WTC11 (cell line): ENCODE measurements around the gene PHF21B. TPM values are rescaled to one million over a fixed set of nuclear protein-coding genes. Genes with fewer than 3 reads are reported as not detected.

Experiments used
- ATAC-seq: fragments of 200-7000 bp; cut with Tn5 transposase; 2 replicates; pipeline ENCODE4 v1.10.0; 2021; ENCODE audit warnings: mild to moderate bottlenecking, moderate library complexity
- CTCF ChIA-PET: fragments of 300-600 bp; sonication (Branson Sonifier 250); formaldehyde crosslinking; loops from one replicate; lab custom pipeline; 2021; ENCODE audit warnings: antibody characterized with exemption; lab: Charles Lee
- POLR2A ChIA-PET: fragments of 350-600 bp; sonication (Branson Sonifier 250); formaldehyde crosslinking; loops from one replicate; lab custom pipeline; 2021; ENCODE audit warnings: antibody characterized with exemption; lab: Charles Lee
- DNase-seq: peaks from one replicate; pipeline ENCODE4 v3.0.0; 2021; ENCODE audit warnings: low spot score
- H3K27ac Mint-ChIP-seq: 2 replicates; pipeline ENCODE4 v1.8.0; 2021; ENCODE audit warnings: mixed read lengths
- H3K27me3 Mint-ChIP-seq: 2 replicates; pipeline ENCODE4 v1.8.0; 2021; ENCODE audit warnings: low read depth, mild to moderate bottlenecking, moderate library complexity, mixed read lengths
- H3K36me3 Mint-ChIP-seq: 2 replicates; pipeline ENCODE4 v1.8.0; 2021; ENCODE audit warnings: mixed read lengths
- H3K4me1 Mint-ChIP-seq: 2 replicates; pipeline ENCODE4 v1.8.0; 2022; ENCODE audit warnings: mixed read lengths
- H3K4me3 Mint-ChIP-seq: 2 replicates; pipeline ENCODE4 v1.8.0; 2021; ENCODE audit warnings: mild to moderate bottlenecking, moderate library complexity, mixed read lengths
- H3K9me3 Mint-ChIP-seq: 2 replicates; pipeline ENCODE4 v1.8.0; 2021; ENCODE audit warnings: mixed read lengths
- AR ChIP-seq: fragments of 250-450 bp; sonication (Bioruptor Pico); IDR thresholded peaks from 2 replicates; pipeline ENCODE4 v1.9.0; 2021; ENCODE audit warnings: mild to moderate bottlenecking
- CDX4 ChIP-seq: fragments of 250-450 bp; sonication (Bioruptor Pico); IDR thresholded peaks from 2 replicates; pipeline ENCODE4 v1.9.0; 2021; ENCODE audit warnings: moderate library complexity, mild to moderate bottlenecking, inconsistent platforms, borderline replicate concordance
- CREB1 ChIP-seq: sonication (generic); formaldehyde crosslinking; IDR thresholded peaks from 2 replicates; pipeline ENCODE4 v1.8.0; 2023; ENCODE audit warnings: mild to moderate bottlenecking, missing genetic modification reagents
- E2F5 ChIP-seq: sonication (generic); formaldehyde crosslinking; IDR thresholded peaks from 2 replicates; pipeline ENCODE4 v1.8.1; 2022; ENCODE audit warnings: mild to moderate bottlenecking, moderate library complexity, missing genetic modification reagents
- FOXK1 ChIP-seq: sonication (generic); formaldehyde crosslinking; IDR thresholded peaks from 2 replicates; pipeline ENCODE4 v1.8.0; 2022; ENCODE audit warnings: mild to moderate bottlenecking, moderate library complexity, missing genetic modification reagents
- HMGA2 ChIP-seq: fragments of 250-450 bp; sonication (Bioruptor Pico); IDR thresholded peaks from 2 replicates; pipeline ENCODE4 v1.4.0; 2021; ENCODE audit warnings: mild to moderate bottlenecking, moderate library complexity
- HMGXB4 ChIP-seq: sonication (generic); formaldehyde crosslinking; IDR thresholded peaks from 2 replicates; pipeline ENCODE4 v1.8.1; 2023; ENCODE audit warnings: mild to moderate bottlenecking, moderate library complexity, missing genetic modification reagents
- MAX ChIP-seq: sonication (generic); formaldehyde crosslinking; IDR thresholded peaks from 2 replicates; pipeline ENCODE4 v1.8.0; 2022; ENCODE audit warnings: mild to moderate bottlenecking, missing genetic modification reagents
- MYBL2 ChIP-seq: sonication (generic); formaldehyde crosslinking; IDR thresholded peaks from 2 replicates; pipeline ENCODE4 v1.8.1; 2023; ENCODE audit warnings: mild to moderate bottlenecking, moderate library complexity, missing genetic modification reagents
- NFE2L1 ChIP-seq: sonication (generic); formaldehyde crosslinking; IDR thresholded peaks from 2 replicates; pipeline ENCODE4 v1.8.1; 2023; ENCODE audit warnings: missing genetic modification reagents
- RELA ChIP-seq: sonication (generic); formaldehyde crosslinking; IDR thresholded peaks from 2 replicates; pipeline ENCODE4 v1.8.1; 2022; ENCODE audit warnings: missing genetic modification reagents, mild to moderate bottlenecking, borderline replicate concordance
- SMAD4 ChIP-seq: sonication (generic); formaldehyde crosslinking; IDR thresholded peaks from 2 replicates; pipeline ENCODE4 v1.8.0; 2022; ENCODE audit warnings: mild to moderate bottlenecking, missing genetic modification reagents
- TCF7 ChIP-seq: sonication (generic); formaldehyde crosslinking; IDR thresholded peaks from 2 replicates; pipeline ENCODE4 v1.8.0; 2022; ENCODE audit warnings: mild to moderate bottlenecking, low read depth, missing genetic modification reagents, moderate library complexity
- ZNF121 ChIP-seq: sonication (generic); formaldehyde crosslinking; IDR thresholded peaks from 2 replicates; pipeline ENCODE4 v1.8.0; 2023; ENCODE audit warnings: missing genetic modification reagents
- ZNF219 ChIP-seq: sonication (generic); formaldehyde crosslinking; IDR thresholded peaks from 2 replicates; pipeline ENCODE4 v1.8.0; 2023; ENCODE audit warnings: missing genetic modification reagents, mild to moderate bottlenecking, borderline replicate concordance
- ZNF396 ChIP-seq: fragments of 250-450 bp; sonication (Bioruptor Pico); IDR thresholded peaks from 2 replicates; pipeline ENCODE4 v1.8.0; 2021; ENCODE audit warnings: mild to moderate bottlenecking, moderate library complexity, borderline replicate concordance
- ZNF416 ChIP-seq: fragments of 250-450 bp; sonication (Bioruptor Pico); IDR thresholded peaks from 2 replicates; pipeline ENCODE4 v1.9.0; 2021; ENCODE audit warnings: mild to moderate bottlenecking, inconsistent platforms
- ZNF423 ChIP-seq: fragments of 250-450 bp; sonication (Bioruptor Pico); IDR thresholded peaks from 2 replicates; pipeline ENCODE4 v2.1.2; 2022; ENCODE audit warnings: mild to moderate bottlenecking, moderate library complexity
- ZNF671 ChIP-seq: fragments of 250-450 bp; sonication (Bioruptor Pico); IDR thresholded peaks from 2 replicates; pipeline ENCODE4 v1.8.0; 2021; ENCODE audit warnings: mild to moderate bottlenecking
- ZSCAN18 ChIP-seq: fragments of 250-450 bp; sonication (Bioruptor Pico); IDR thresholded peaks from 2 replicates; pipeline ENCODE4 v2.1.2; 2022; ENCODE audit warnings: mild to moderate bottlenecking, moderate library complexity
- total RNA-seq: library from RNA; stranded (reverse); gene quantifications from 3 replicates; pipeline ENCODE4 v1.2.3, GENCODE V29; 2021
- TF ChIP-seq, protein P1 (sequence below): sonication (generic); formaldehyde crosslinking; conservative IDR thresholded peaks from 2 replicates; pipeline ENCODE4 v1.8.1; 2022; ENCODE audit warnings: mild to moderate bottlenecking, missing genetic modification reagents
- TF ChIP-seq, protein P2 (sequence below): fragments of 250-450 bp; sonication (Bioruptor Pico); IDR thresholded peaks from 2 replicates; pipeline ENCODE4 v1.8.0; 2021; ENCODE audit warnings: mild to moderate bottlenecking
- TF ChIP-seq, protein P3 (sequence below): sonication (generic); formaldehyde crosslinking; IDR thresholded peaks from 2 replicates; pipeline ENCODE4 v1.8.0; 2022; ENCODE audit warnings: missing genetic modification reagents

PHF21B gene
- total RNA-seq, 1 experiment from 2014 or later, result 107 TPM

DNA sequence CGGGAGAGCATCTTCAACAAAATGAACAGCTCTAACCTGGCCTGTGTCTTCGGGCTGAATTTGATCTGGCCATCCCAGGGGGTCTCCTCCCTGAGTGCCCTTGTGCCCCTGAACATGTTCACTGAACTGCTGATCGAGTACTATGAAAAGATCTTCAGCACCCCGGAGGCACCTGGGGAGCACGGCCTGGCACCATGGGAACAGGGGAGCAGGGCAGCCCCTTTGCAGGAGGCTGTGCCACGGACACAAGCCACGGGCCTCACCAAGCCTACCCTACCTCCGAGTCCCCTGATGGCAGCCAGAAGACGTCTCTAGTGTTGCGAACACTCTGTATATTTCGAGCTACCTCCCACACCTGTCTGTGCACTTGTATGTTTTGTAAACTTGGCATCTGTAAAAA lies 147.5 kb downstream of the PHF21B start:
- POLR2A ChIA-PET, result no interaction called here
- no peak overlapping the region for H3K27ac Mint-ChIP-seq
- no peaks in the 10 kb centered on the region for H3K27me3 Mint-ChIP-seq
- H3K4me1 Mint-ChIP-seq, result 0 out of 2 replicates have a peak, but pooled peaks cover 3% of the 10 kb centered on the region
- CTCF ChIA-PET, result no interaction called here
- H3K4me3 Mint-ChIP-seq, result no peak overlapping the region
- 0 out of 2 replicates have a peak, but pooled peaks cover 2% of the 10 kb centered on the region for H3K9me3 Mint-ChIP-seq
- peaks cover 17% of the 10 kb centered on the region for H3K36me3 Mint-ChIP-seq
- TF ChIP-seq, protein P1, sequence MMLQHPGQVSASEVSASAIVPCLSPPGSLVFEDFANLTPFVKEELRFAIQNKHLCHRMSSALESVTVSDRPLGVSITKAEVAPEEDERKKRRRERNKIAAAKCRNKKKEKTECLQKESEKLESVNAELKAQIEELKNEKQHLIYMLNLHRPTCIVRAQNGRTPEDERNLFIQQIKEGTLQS (CRISPR knock-in tag), result no peak
- no peak for TF ChIP-seq RELA (CRISPR knock-in tag)
- TF ChIP-seq HMGA2 (CRISPR knock-in tag), result no peak
- TF ChIP-seq ZNF416 (CRISPR knock-in tag), result no peak
- TF ChIP-seq MYBL2 (CRISPR knock-in tag), result no peak
- TF ChIP-seq NFE2L1 (CRISPR knock-in tag), result no peak
- no peak for TF ChIP-seq AR (CRISPR knock-in tag)
- no peak for TF ChIP-seq ZNF423 (CRISPR knock-in tag)
- no peak for TF ChIP-seq SMAD4
- no peak for TF ChIP-seq CREB1 (CRISPR knock-in tag)
- TF ChIP-seq, protein P2, sequence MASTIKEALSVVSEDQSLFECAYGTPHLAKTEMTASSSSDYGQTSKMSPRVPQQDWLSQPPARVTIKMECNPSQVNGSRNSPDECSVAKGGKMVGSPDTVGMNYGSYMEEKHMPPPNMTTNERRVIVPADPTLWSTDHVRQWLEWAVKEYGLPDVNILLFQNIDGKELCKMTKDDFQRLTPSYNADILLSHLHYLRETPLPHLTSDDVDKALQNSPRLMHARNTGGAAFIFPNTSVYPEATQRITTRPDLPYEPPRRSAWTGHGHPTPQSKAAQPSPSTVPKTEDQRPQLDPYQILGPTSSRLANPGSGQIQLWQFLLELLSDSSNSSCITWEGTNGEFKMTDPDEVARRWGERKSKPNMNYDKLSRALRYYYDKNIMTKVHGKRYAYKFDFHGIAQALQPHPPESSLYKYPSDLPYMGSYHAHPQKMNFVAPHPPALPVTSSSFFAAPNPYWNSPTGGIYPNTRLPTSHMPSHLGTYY (CRISPR knock-in tag), result no peak
- TF ChIP-seq CDX4 (CRISPR knock-in tag), result no peak
- no peak for TF ChIP-seq ZNF671 (CRISPR knock-in tag)
- no peak for TF ChIP-seq FOXK1
- TF ChIP-seq TCF7 (CRISPR knock-in tag), result no peak
- no peak for TF ChIP-seq E2F5 (CRISPR knock-in tag)
- no peak for TF ChIP-seq ZNF121 (CRISPR knock-in tag)
- no peak for TF ChIP-seq HMGXB4 (CRISPR knock-in tag)
- TF ChIP-seq ZNF396 (CRISPR knock-in tag), result no peak
- no peak for DNase-seq
- ATAC-seq, result no peak

DNA sequence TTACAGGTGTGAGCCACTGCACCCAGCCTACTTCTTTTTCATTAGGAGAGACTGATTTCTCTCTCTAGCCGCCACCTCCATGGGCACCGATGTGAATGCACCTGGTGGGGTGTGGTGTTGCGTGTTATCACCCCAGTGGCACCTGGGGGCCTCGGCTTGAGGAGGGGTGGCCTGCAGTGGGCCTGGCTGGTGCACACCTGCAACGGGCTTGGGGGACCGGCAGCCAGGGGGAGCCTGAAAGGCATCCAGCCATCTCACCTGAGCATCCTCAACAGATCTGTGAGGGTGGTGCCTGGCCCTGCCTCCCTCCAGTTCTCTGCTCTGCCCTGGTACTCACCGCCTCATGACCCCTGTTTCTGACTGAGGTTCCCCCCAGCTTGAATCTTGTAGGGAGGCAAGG lies 148.6 kb downstream of the PHF21B start:
- ATAC-seq (no peak), DNase-seq (no peak)
- CTCF ChIA-PET, result no interaction called here
- Mint-ChIP-seq H3K27ac (no peak overlapping the region), H3K36me3 (peaks cover 24% of the 10 kb centered on the region), H3K4me3 (no peak overlapping the region), H3K27me3 (no peaks in the 10 kb centered on the region), H3K9me3 (no peaks in the 10 kb centered on the region), H3K4me1 (0 out of 2 replicates have a peak, but pooled peaks cover 3% of the 10 kb centered on the region)
- TF ChIP-seq, protein P3, sequence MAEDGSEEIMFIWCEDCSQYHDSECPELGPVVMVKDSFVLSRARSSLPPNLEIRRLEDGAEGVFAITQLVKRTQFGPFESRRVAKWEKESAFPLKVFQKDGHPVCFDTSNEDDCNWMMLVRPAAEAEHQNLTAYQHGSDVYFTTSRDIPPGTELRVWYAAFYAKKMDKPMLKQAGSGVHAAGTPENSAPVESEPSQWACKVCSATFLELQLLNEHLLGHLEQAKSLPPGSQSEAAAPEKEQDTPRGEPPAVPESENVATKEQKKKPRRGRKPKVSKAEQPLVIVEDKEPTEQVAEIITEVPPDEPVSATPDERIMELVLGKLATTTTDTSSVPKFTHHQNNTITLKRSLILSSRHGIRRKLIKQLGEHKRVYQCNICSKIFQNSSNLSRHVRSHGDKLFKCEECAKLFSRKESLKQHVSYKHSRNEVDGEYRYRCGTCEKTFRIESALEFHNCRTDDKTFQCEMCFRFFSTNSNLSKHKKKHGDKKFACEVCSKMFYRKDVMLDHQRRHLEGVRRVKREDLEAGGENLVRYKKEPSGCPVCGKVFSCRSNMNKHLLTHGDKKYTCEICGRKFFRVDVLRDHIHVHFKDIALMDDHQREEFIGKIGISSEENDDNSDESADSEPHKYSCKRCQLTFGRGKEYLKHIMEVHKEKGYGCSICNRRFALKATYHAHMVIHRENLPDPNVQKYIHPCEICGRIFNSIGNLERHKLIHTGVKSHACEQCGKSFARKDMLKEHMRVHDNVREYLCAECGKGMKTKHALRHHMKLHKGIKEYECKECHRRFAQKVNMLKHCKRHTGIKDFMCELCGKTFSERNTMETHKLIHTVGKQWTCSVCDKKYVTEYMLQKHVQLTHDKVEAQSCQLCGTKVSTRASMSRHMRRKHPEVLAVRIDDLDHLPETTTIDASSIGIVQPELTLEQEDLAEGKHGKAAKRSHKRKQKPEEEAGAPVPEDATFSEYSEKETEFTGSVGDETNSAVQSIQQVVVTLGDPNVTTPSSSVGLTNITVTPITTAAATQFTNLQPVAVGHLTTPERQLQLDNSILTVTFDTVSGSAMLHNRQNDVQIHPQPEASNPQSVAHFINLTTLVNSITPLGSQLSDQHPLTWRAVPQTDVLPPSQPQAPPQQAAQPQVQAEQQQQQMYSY, result no peak
- TF ChIP-seq MAX (CRISPR knock-in tag) (no peak), ZSCAN18 (CRISPR knock-in tag) (no peak), ZNF219 (CRISPR knock-in tag) (no peak)
- POLR2A ChIA-PET, result no interaction called here
